Dedifferentiated amniotic fluid mesenchymal stem cell (primary cell): ENCODE results near the gene DHCR24.

Experiments used
- DNase-seq: peaks from one replicate; pipeline ENCODE4 v3.0.0-alpha.2; 2016; ENCODE audit errors: extremely low spot score

Gene DHCR24

GRCh38 chr1:54865238-54866073, 21.5 kb downstream of the DHCR24 start:
- DNase-seq, result no peak

GRCh38 chr1:54864460-54865208, 22.4 kb downstream of the DHCR24 start:
- DNase-seq, result no peak

GRCh38 chr1:54863267-54863665, 23.7 kb downstream of the DHCR24 start:
- no peak for DNase-seq

GRCh38 chr1:54861070-54861761, 25.8 kb downstream of the DHCR24 start:
- DNase-seq, result no peak

- no peak for DNase-seq
Observed at GRCh38 chr1:54859700-54860391, 27.1 kb downstream of the DHCR24 start.

GRCh38 chr1:54857746-54858561, 29.0 kb downstream of the DHCR24 start:
- no peak for DNase-seq

GRCh38 chr1:54857141-54857540, 29.9 kb downstream of the DHCR24 start:
- no peak for DNase-seq

- no peak for DNase-seq
Observed at GRCh38 chr1:54854381-54855020, 32.5 kb downstream of the DHCR24 start.

- no peak for DNase-seq
Observed at GRCh38 chr1:54853793-54854370, 33.1 kb downstream of the DHCR24 start.

- DNase-seq, result no peak
Observed at GRCh38 chr1:54853096-54853792, 33.8 kb downstream of the DHCR24 start.

GRCh38 chr1:54851936-54852524, 35.0 kb downstream of the DHCR24 start:
- no peak for DNase-seq

GRCh38 chr1:54851406-54851805, 35.6 kb downstream of the DHCR24 start:
- DNase-seq, result no peak

GRCh38 chr1:54850737-54851136, 36.3 kb downstream of the DHCR24 start:
- peak; percentile 69 for DNase-seq

GRCh38 chr1:54850069-54850730, 36.8 kb downstream of the DHCR24 start:
- no peak for DNase-seq

- peak; percentile 20 for DNase-seq
Observed at GRCh38 chr1:54849219-54850068, 37.6 kb downstream of the DHCR24 start.

- no peak for DNase-seq
Observed at GRCh38 chr1:54848134-54848948, 38.7 kb downstream of the DHCR24 start.
